ENCODE measurements around the gene MINDY4.

Gene MINDY4

GRCh38 chr7:30884881-30885280, 113.7 kb downstream of the MINDY4 start:
- TF ChIP-seq CTCF (IDR thresholded peaks at IDR 0.05): no peak
- no peak for DNase-seq (ENCODE audit: low spot score)
- Histone ChIP-seq H3K4me3 (no peak overlapping the region), H3K27ac (no peak overlapping the region)

- no peak overlapping the region for H3K4me3 ChIP-seq
- no peak for TF ChIP-seq CTCF (IDR thresholded peaks at IDR 0.05)
- no peak for DNase-seq (ENCODE audit: low spot score)
- peak overlapping the region in 1 of 2 donors; percentile 24 for H3K27ac ChIP-seq
Observed at GRCh38 chr7:30886608-30887011, 115.4 kb downstream of the MINDY4 start.

GRCh38 chr7:30887464-30887872, 116.3 kb downstream of the MINDY4 start:
- TF ChIP-seq CTCF (IDR thresholded peaks at IDR 0.05): no peak
- Histone ChIP-seq H3K27ac (peak overlapping the region in 1 of 2 donors; percentile 24), H3K4me3 (no peak overlapping the region)
- DNase-seq (ENCODE audit: low spot score): no peak

GRCh38 chr7:30888747-30889146, 117.5 kb downstream of the MINDY4 start:
- TF ChIP-seq CTCF (IDR thresholded peaks at IDR 0.05): no peak
- no peak overlapping the region for H3K4me3 ChIP-seq
- H3K27ac ChIP-seq: peak overlapping the region; percentile 43 to 77
- DNase-seq (ENCODE audit: low spot score): no peak

- H3K4me3 ChIP-seq: no peak overlapping the region
- TF ChIP-seq CTCF (IDR thresholded peaks at IDR 0.05): no peak
- DNase-seq (ENCODE audit: low spot score): no peak
- H3K27ac ChIP-seq: no peak overlapping the region
Observed at GRCh38 chr7:30890226-30890625, 119.0 kb downstream of the MINDY4 start.

GRCh38 chr7:30893357-30893756, 122.1 kb downstream of the MINDY4 start:
- TF ChIP-seq CTCF (IDR thresholded peaks at IDR 0.05): no peak
- DNase-seq (ENCODE audit: low spot score): no peak
- peak overlapping the region; percentile 22 to 68 for H3K27ac ChIP-seq
- H3K4me3 ChIP-seq: no peak overlapping the region

- H3K27ac ChIP-seq: peak overlapping the region; percentile 22 to 68
- no peak overlapping the region for H3K4me3 ChIP-seq
- no peak for TF ChIP-seq CTCF (IDR thresholded peaks at IDR 0.05)
- DNase-seq (ENCODE audit: low spot score): no peak
Observed at GRCh38 chr7:30894009-30894408, 122.8 kb downstream of the MINDY4 start.

All from coronary artery (tissue), 2 donors.